Measurements from ENCODE around the gene NONO.
"Not testable (repeated sequence)": the region's sequence is repeated elsewhere in the genome, so short reads cannot be mapped to it uniquely, and the experiment has no call there.

The NONO gene

GRCh38 chrX:71285929-71286328 is 2.5 kb downstream of the NONO start:
- no peak for DNase-seq (ENCODE audit: low spot score)

DNA sequence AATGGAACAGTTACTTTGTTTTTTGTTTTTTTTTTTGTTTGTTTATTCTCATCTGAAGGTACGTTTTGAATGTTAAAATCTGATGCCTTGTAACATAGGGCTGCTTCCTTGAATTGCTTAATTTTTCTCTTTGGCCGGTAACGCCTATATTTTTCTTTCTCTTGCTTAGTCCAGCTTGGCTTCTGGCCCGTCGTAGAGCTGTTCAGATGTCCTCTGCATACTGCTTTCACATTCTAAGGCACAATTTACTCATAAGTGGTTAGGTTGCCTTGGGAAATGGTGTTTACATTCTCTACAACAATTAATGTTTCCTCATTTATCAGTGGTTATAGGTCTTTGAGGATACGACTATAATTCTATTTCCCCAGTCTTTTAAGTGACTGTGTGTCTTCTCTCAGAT is 7.9 kb downstream of the NONO start:
- DNase-seq (ENCODE audit: low spot score), result no peak

- no peak for DNase-seq (ENCODE audit: low spot score)
Observed at GRCh38 chrX:71292669-71293365, 9.4 kb downstream of the NONO start.

DNA sequence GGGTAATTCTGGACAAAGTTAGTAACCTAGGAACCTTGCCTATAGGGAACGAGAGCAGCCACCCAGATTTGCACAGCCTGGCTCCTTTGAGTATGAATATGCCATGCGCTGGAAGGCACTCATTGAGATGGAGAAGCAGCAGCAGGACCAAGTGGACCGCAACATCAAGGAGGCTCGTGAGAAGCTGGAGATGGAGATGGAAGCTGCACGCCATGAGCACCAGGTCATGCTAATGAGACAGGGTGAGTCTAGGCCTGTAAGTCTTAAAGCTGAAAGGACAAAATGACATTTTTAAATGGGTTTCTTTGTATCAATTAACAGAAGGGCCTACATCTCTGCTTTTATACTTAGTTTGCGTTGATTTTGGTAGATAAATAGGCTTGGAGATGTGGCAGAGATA is 13.4 kb downstream of the NONO start:
- no peak for DNase-seq (ENCODE audit: low spot score)

- DNase-seq (ENCODE audit: low spot score), result no peak
Observed at GRCh38 chrX:71298119-71298518, 14.7 kb downstream of the NONO start.

DNA sequence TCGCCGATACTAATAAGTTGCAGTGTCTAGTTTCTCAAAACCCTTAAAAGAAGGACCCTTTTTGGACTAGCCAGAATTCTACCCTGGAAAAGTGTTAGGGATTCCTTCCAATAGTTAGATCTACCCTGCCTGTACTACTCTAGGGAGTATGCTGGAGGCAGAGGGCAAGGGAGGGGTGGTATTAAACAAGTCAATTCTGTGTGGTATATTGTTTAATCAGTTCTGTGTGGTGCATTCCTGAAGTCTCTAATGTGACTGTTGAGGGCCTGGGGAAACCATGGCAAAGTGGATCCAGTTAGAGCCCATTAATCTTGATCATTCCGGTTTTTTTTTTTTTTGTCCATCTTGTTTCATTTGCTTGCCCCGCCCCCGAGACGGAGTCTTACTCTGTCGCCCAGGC is 16.6 kb downstream of the NONO start:
- DNase-seq (ENCODE audit: low spot score), result not testable (repeated sequence)

- DNase-seq (ENCODE audit: low spot score), result not testable (repeated sequence)
Observed at GRCh38 chrX:71300495-71300894, 17.1 kb downstream of the NONO start.

- no peak for DNase-seq (ENCODE audit: low spot score)
Observed at GRCh38 chrX:71301195-71301924, 17.9 kb downstream of the NONO start, which contains the start of gene ITGB1BP2. ITGB1BP2 (plus strand) TSS chrX:71301750; CDS start chrX:71301807, 57 bp downstream.

DNA sequence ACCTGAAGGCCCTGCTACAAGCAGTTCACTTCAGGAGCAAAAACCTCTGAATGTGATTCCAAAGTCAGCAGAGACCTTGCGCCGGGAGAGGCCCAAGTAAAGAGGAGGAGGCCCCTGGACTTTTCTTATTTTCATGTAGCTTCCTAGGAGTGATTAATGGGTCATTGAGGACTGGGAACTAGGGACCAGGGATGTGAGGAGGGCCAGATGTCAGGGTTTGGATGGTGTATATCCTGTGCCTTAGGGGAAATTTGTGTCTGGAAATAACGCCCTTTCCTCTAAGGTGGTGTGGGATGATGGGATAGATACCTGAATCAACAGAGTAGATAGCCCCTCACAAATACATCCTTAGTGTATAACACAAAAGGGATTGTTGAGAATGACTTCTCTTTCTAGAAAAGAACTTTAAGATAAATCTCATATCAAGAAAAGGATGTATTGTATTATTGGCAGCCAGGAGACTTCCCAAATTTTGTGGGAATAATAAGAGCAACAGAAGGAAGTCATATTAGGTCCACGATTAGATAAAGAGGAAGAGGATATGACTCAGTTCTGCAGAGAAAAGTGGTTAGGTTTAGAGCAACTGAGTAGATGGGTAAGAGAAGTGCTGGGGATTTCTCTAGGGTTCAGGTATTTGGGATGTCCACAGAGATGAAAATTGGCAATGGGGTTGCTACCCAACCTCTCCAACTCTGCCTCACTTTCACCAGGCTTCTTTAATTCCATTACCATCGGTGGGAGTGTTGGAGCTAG is 19.2 kb downstream of the NONO start:
- DNase-seq (ENCODE audit: low spot score), result no peak

- DNase-seq (ENCODE audit: low spot score), result no peak
Observed at GRCh38 chrX:71304561-71304960, 21.1 kb downstream of the NONO start.

GRCh38 chrX:71315917-71316316 is 32.5 kb downstream of the NONO start:
- DNase-seq (ENCODE audit: low spot score), result no peak

- DNase-seq (ENCODE audit: low spot score), result not testable (repeated sequence)
Observed at GRCh38 chrX:71316959-71317358, 33.5 kb downstream of the NONO start.

- no peak for DNase-seq (ENCODE audit: low spot score)
Observed at GRCh38 chrX:71320126-71320525, 36.7 kb downstream of the NONO start.

- no peak for DNase-seq (ENCODE audit: low spot score)
Observed at GRCh38 chrX:71321731-71322130, 38.3 kb downstream of the NONO start.

GRCh38 chrX:71324452-71324851 is 41.0 kb downstream of the NONO start:
- DNase-seq (ENCODE audit: low spot score), result not testable (repeated sequence)

- no peak for DNase-seq (ENCODE audit: low spot score)
Observed at GRCh38 chrX:71326394-71326793, 43.0 kb downstream of the NONO start.

- DNase-seq (ENCODE audit: low spot score), result not testable (repeated sequence)
Observed at GRCh38 chrX:71349151-71349665, 65.8 kb downstream of the NONO start.

DNA sequence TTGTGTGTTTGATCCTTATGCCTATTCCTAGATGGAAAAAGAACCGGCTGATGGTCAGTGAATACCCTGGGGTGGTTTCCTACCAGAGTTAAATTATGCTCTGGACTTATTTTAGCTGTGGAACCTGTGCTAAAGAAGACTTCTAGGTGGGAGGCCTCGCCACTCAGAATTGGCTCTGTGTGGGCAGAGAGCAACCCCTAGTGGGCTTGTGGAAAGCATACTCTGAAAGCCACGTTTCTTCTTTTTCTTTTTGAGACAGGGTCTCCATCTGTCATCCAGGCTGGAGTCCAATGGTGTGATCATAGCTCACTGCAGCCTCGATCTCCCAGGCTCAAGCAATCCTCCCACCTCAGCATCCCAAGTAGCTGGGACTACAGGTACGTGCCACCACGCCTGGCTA is 66.4 kb downstream of the NONO start:
- DNase-seq (ENCODE audit: low spot score), result not testable (repeated sequence)

Measured in SW480 (cell line).